Testis (tissue), 2 donors: ENCODE data around the gene ZNF425.

ENCODE experiments used
- POLR2A ChIP-seq: fragments of 450-650 bp; IDR thresholded peaks from one replicate; pipeline ENCODE4 v1.6.1; 2017; ENCODE audit warnings: antibody characterized with exemption, mild to moderate bottlenecking, moderate library complexity
- TF ChIP-seq, protein P1 (sequence below), 3 experiments: fragments of 450-650 bp in 2 of 3; fragments of 200-600 bp in 1 of 3; sonication (generic) in 1 of 3; IDR thresholded peaks; one replicate each; pipeline ENCODE4 v1.5.1; 2016 to 2019; ENCODE audit warnings: antibody characterized with exemption in 3 of 3, mild to moderate bottlenecking in 2 of 3, moderate library complexity in 1 of 3

DNA sequence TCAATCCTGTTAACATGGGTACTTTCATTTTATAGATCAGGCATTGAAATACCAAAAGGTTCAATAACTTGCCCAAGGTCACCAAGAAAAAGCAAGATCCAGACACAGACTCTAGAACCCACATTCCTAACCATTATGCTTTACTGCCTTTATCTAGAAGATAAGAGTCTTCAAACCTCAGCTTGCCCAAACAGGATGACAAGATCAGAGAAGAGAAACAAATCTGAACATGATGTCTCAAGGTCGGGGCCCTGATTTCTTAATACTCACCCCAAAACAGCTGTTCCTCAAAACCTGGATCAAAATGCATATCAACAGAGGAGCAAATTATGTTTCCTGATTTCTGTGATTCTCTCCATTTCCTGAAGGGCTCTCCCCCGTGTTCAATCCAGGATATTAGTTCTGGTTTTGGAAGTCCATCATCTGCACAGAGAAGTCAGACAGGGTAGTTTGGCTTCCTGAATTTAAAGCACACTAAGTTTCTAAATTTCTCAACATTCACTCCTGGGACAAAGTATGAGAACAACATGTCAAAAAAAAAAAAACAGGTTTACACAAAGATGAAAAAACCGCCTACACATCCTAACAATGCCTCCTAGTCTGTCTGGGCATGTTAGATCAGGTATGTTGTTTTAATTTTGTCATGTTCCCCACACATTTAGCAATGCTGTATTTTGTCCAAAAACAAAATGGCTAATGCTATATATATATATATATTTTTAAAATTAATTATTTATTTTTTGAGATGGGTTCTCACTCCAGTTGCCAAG is 51.8 kb downstream of the ZNF425 start:
- TF ChIP-seq, protein P1, sequence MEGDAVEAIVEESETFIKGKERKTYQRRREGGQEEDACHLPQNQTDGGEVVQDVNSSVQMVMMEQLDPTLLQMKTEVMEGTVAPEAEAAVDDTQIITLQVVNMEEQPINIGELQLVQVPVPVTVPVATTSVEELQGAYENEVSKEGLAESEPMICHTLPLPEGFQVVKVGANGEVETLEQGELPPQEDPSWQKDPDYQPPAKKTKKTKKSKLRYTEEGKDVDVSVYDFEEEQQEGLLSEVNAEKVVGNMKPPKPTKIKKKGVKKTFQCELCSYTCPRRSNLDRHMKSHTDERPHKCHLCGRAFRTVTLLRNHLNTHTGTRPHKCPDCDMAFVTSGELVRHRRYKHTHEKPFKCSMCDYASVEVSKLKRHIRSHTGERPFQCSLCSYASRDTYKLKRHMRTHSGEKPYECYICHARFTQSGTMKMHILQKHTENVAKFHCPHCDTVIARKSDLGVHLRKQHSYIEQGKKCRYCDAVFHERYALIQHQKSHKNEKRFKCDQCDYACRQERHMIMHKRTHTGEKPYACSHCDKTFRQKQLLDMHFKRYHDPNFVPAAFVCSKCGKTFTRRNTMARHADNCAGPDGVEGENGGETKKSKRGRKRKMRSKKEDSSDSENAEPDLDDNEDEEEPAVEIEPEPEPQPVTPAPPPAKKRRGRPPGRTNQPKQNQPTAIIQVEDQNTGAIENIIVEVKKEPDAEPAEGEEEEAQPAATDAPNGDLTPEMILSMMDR (IDR thresholded peaks at IDR 0.05), result no peak
- no peak for TF ChIP-seq POLR2A
